HepG2 (cell line): ENCODE measurements around the gene FMO1. TPM values are rescaled to one million over a fixed set of nuclear protein-coding genes. Genes with fewer than 3 reads are reported as not detected.

ENCODE experiments used
- ATAC-seq: fragments of 200-7000 bp; cut with Tn5 transposase; 3 replicates; pipeline ENCODE4 v1.9.1; 2020; ENCODE audit warnings: mild to moderate bottlenecking, moderate library complexity
- BruUV-seq: library from RNA; stranded (reverse); fragments of 400-500 nt; replicated peaks from 2 replicates; lab custom pipeline; 2021; lab: Mats Ljungman, UMichigan
- CTCF ChIA-PET: fragments of 300-600 bp; formaldehyde crosslinking; extraction: SDS; loops from one replicate; lab custom pipeline; 2021; ENCODE audit warnings: low total read pairs, inconsistent platforms, low intra/inter-chr PET ratio; lab: Yijun Ruan, JAX
- POLR2A ChIA-PET: fragments of 350-600 bp; sonication (Branson Sonifier 250); formaldehyde crosslinking; loops from one replicate; lab custom pipeline; 2020; ENCODE audit warnings: antibody characterized with exemption, inconsistent platforms; lab: Yijun Ruan, JAX
- DNase-seq: peaks from one replicate; pipeline ENCODE4 v3.0.0-alpha.2; 2015; ENCODE audit warnings: low spot score
- FAIRE-seq: peaks from 3 replicates; lab custom pipeline; 2011; peaks lifted over from hg19 to GRCh38; lab: Jason Lieb, UNC
- H2AFZ ChIP-seq: one replicate; pipeline ENCODE4 v1.6.1; 2011; ENCODE audit warnings: low read length, inconsistent platforms
- H3K27ac ChIP-seq: fragments of 300-600 bp; 3 replicates; pipeline ENCODE4 v1.8.0; 2011; ENCODE audit warnings: mixed run types, mild to moderate bottlenecking, mixed read lengths, low read length, inconsistent platforms; ENCODE audit not compliant: insufficient read depth; ENCODE audit errors: extremely low read length
- H3K27me3 ChIP-seq, 2 experiments: fragments of 200-600 bp in 1 of 2; 2 replicates in 1 of 2; 3 replicates in 1 of 2; pipeline versions ENCODE4 v1.6.0 to v1.8.0; 2011; ENCODE audit warnings: low read length in 2 of 2, mild to moderate bottlenecking in 2 of 2, moderate library complexity in 2 of 2, inconsistent platforms in 1 of 2; ENCODE audit not compliant: insufficient read depth in 2 of 2, control insufficient read depth in 1 of 2
- H3K36me3 ChIP-seq, 2 experiments: fragments of 200-600 bp in 1 of 2; replicated peaks in 1 of 2; 2 replicates in 1 of 2; 3 replicates in 1 of 2; pipeline versions ENCODE4 v1.5.1 to v1.8.0; 2011; ENCODE audit warnings: low read length in 2 of 2, inconsistent platforms in 1 of 2; ENCODE audit not compliant: insufficient read depth in 2 of 2, control insufficient read depth in 1 of 2
- H3K4me1 ChIP-seq: 2 replicates; pipeline ENCODE4 v1.5.1; 2012; ENCODE audit warnings: low read length, inconsistent platforms; ENCODE audit not compliant: insufficient read depth
- H3K4me2 ChIP-seq: 2 replicates; pipeline ENCODE4 v1.6.0; 2011; ENCODE audit warnings: low read depth, low read length, inconsistent platforms
- H3K4me3 ChIP-seq, 3 experiments: fragments of 200-600 bp in 1 of 3; sonication (generic), shearing (Covaris generic) in 1 of 3; replicated peaks in 1 of 3; 2 replicates each; pipeline ENCODE4 v1.5.1; 2011 to 2016; ENCODE audit warnings: low read length in 3 of 3, inconsistent platforms in 2 of 3, low read depth in 2 of 3, mild to moderate bottlenecking in 2 of 3, control low read depth in 1 of 3, mixed read lengths in 1 of 3; ENCODE audit not compliant: insufficient read depth in 1 of 3
- H3K79me2 ChIP-seq: one replicate; pipeline ENCODE4 v1.6.1; 2011; ENCODE audit warnings: low read length, inconsistent platforms; ENCODE audit not compliant: insufficient read depth
- H3K9ac ChIP-seq: 2 replicates; pipeline ENCODE4 v1.6.0; 2011; ENCODE audit warnings: mild to moderate bottlenecking, low read depth, low read length, inconsistent platforms; ENCODE audit not compliant: insufficient read depth
- H3K9me3 ChIP-seq: 2 replicates; pipeline ENCODE4 v1.5.1; 2012; ENCODE audit warnings: mild to moderate bottlenecking, low read length
- H4K20me1 ChIP-seq: 2 replicates; pipeline ENCODE4 v1.6.0; 2011; ENCODE audit warnings: inconsistent platforms, mild to moderate bottlenecking, low read length, moderate library complexity; ENCODE audit not compliant: insufficient read depth
- FOSL1 ChIP-seq: sonication (generic); formaldehyde crosslinking; IDR thresholded peaks from 2 replicates; pipeline ENCODE4 v1.9.0; 2021; ENCODE audit warnings: missing genetic modification reagents, borderline replicate concordance
- GTF2F1 ChIP-seq: fragments of 150-350 bp; IDR thresholded peaks from 2 replicates; pipeline ENCODE4 v1.6.1; 2014; ENCODE audit warnings: low read length
- HMG20B ChIP-seq: conservative IDR thresholded peaks from 2 replicates; pipeline ENCODE4 v1.6.1; 2016; ENCODE audit warnings: missing genetic modification reagents, missing compliant biosample characterization
- SP1 ChIP-seq, 2 experiments: fragments of 450-650 bp in 1 of 2; sonication (generic) in 1 of 2; formaldehyde crosslinking in 1 of 2; IDR thresholded peaks; 2 replicates each; pipeline versions ENCODE4 v1.4.0 to v1.6.1; 2016 to 2020; ENCODE audit warnings: missing genetic modification reagents in 1 of 2
- STAG1 ChIP-seq: sonication (generic); formaldehyde crosslinking; IDR thresholded peaks from 2 replicates; pipeline ENCODE4 v1.4.0; 2020; ENCODE audit warnings: missing genetic modification reagents
- ZNF446 ChIP-seq: sonication (generic); formaldehyde crosslinking; IDR thresholded peaks from 2 replicates; pipeline ENCODE4 v1.5.0; 2020; ENCODE audit warnings: mild to moderate bottlenecking, missing genetic modification reagents
- WGBS: methylation state at CpG from one replicate; pipeline ENCODE4 v1.1.6; 2017; ENCODE audit warnings: low lambda C conversion rate; 5-methylcytosine and 5-hydroxymethylcytosine counted together
- in situ Hi-C: cut with HindIII; loops from 2 replicates; pipeline ENCODE4 v1.10.0; 2017; ENCODE audit warnings: low pct_unique_long_range_greater_than_20kb; ENCODE audit not compliant: extremely low pct_ligation_motif_present
- intact Hi-C: fragments of 100-400 bp; cut with micrococcal nuclease; formaldehyde crosslinking; loops from one replicate; pipeline ENCODE4 v1.10.0; 2022; ENCODE audit not compliant: unreplicated experiment
- polyA plus RNA-seq, 8 experiments: library from polyadenylated mRNA; depleted of rRNA in 3 of 8; stranded (reverse) in 7 of 8; unstranded in 1 of 8; fragments of >200 nt; fragmentation: Illumina TruSeq in 4 of 8; extraction: Trizol in 4 of 8; gene quantifications; 2 replicates each; pipeline versions ENCODE4 v1.2.1 to v1.2.3, GENCODE V29; 2011 to 2016; ENCODE audit warnings: low read depth in 4 of 8, missing spikeins in 1 of 8, mixed read lengths in 1 of 8; ENCODE audit not compliant: insufficient read depth in 1 of 8
- total RNA-seq, 5 experiments: library from RNA; depleted of rRNA; stranded (reverse); fragments of >200 nt; fragmentation: Illumina TruSeq; extraction: Trizol; gene quantifications; 2 replicates each; pipeline ENCODE4 v1.2.3, GENCODE V29; 2016; ENCODE audit warnings: low read depth in 1 of 5
- TF ChIP-seq, protein P1 (sequence below): IDR thresholded peaks from 2 replicates; pipeline ENCODE4 v1.4.0; 2020; ENCODE audit warnings: mild to moderate bottlenecking, missing genetic modification reagents
- TF ChIP-seq, protein P2 (sequence below): IDR thresholded peaks from 2 replicates; pipeline ENCODE4 v1.6.1; 2012; ENCODE audit warnings: inconsistent platforms

FMO1 gene
- total and polyA plus RNA-seq, 2 of the 13 experiments (the other 11 are each of a cell fraction or from before 2014, with no cell fraction given): not detected

DNA sequence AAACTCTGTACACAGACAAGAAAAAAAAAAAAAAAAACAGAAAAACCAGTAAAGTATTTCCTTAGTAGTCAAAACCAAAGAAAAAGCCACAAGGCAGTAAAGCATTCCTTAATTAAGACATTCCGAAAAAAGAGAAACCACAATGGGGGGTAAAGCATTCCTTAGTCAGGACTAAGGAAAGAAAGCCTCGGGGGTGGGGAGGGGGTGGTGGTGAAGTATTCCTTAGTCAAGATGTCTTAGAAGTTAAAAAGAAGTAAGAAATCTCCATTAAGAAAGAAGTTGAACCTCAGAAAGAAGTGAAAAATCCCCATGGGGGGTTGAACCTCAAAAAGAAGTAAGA lies 28.2 kb upstream of the FMO1 start:
- Histone ChIP-seq H3K9me3 (no peaks in the 10 kb centered on the region), H3K36me3 (no peaks in the 10 kb centered on the region), H3K4me1 (no peaks in the 10 kb centered on the region), H3K79me2 (no peaks in the 10 kb centered on the region), H3K27me3 (no peaks in the 10 kb centered on the region), H3K27ac (no peak overlapping the region), H3K9ac (no peak overlapping the region), H4K20me1 (no peaks in the 10 kb centered on the region), H3K4me3 (no peak overlapping the region)
- in situ Hi-C loops: no loop called here
- ChIA-PET CTCF (no interaction called here), POLR2A (no interaction called here)
- no peak for DNase-seq
- WGBS: 19% methylated on average over 2 of the region's 2 CpGs
- BruUV-seq: no TSS peak
- TF ChIP-seq, protein P1, sequence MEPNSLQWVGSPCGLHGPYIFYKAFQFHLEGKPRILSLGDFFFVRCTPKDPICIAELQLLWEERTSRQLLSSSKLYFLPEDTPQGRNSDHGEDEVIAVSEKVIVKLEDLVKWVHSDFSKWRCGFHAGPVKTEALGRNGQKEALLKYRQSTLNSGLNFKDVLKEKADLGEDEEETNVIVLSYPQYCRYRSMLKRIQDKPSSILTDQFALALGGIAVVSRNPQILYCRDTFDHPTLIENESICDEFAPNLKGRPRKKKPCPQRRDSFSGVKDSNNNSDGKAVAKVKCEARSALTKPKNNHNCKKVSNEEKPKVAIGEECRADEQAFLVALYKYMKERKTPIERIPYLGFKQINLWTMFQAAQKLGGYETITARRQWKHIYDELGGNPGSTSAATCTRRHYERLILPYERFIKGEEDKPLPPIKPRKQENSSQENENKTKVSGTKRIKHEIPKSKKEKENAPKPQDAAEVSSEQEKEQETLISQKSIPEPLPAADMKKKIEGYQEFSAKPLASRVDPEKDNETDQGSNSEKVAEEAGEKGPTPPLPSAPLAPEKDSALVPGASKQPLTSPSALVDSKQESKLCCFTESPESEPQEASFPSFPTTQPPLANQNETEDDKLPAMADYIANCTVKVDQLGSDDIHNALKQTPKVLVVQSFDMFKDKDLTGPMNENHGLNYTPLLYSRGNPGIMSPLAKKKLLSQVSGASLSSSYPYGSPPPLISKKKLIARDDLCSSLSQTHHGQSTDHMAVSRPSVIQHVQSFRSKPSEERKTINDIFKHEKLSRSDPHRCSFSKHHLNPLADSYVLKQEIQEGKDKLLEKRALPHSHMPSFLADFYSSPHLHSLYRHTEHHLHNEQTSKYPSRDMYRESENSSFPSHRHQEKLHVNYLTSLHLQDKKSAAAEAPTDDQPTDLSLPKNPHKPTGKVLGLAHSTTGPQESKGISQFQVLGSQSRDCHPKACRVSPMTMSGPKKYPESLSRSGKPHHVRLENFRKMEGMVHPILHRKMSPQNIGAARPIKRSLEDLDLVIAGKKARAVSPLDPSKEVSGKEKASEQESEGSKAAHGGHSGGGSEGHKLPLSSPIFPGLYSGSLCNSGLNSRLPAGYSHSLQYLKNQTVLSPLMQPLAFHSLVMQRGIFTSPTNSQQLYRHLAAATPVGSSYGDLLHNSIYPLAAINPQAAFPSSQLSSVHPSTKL (CRISPR knock-in tag): no peak
- no peak for TF ChIP-seq ZNF446 (CRISPR knock-in tag)
- no peak for TF ChIP-seq STAG1 (CRISPR knock-in tag)
- no peak for TF ChIP-seq GTF2F1
- no peak for TF ChIP-seq FOSL1 (CRISPR knock-in tag)
- TF ChIP-seq HMG20B (CRISPR knock-in tag): no peak
- TF ChIP-seq, protein P2, sequence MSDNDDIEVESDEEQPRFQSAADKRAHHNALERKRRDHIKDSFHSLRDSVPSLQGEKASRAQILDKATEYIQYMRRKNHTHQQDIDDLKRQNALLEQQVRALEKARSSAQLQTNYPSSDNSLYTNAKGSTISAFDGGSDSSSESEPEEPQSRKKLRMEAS: no peak
- no peak for TF ChIP-seq SP1 (IDR thresholded peaks at IDR 0.05)
- TF ChIP-seq SP1 (CRISPR knock-in tag; IDR thresholded peaks at IDR 0.05): no peak
- TF ChIP-seq, all 625 proteins: peak for 0
- no peak overlapping the region for H3K4me2 ChIP-seq
- FAIRE-seq: no peak
- no peak for ATAC-seq
- intact Hi-C loops: no loop called here
- no peak overlapping the region for H2AFZ ChIP-seq
